ENCODE results near the gene ABCC1. TPM values are rescaled to one million over a fixed set of nuclear protein-coding genes. Genes with fewer than 3 reads are reported as not detected.

ABCC1 gene
- total RNA-seq, 1 donor from 2014 or later, result 53.7 TPM

GRCh38 chr16:16020291-16020690 is 70.9 kb downstream of the ABCC1 start:
- H3K4me1 Mint-ChIP-seq (ENCODE audit: unreplicated experiment), result peaks cover 33% of the 10 kb centered on the region
- no peak for DNase-seq (ENCODE audit: extremely low spot score, unreplicated experiment)
- peak overlapping the region; percentile 79 for H3K27ac Mint-ChIP-seq
- H3K36me3 Mint-ChIP-seq, result peaks cover 13% of the 10 kb centered on the region
- H3K9me3 Mint-ChIP-seq, result no peaks in the 10 kb centered on the region
- H3K4me3 Mint-ChIP-seq, result no peak overlapping the region
- no peaks in the 10 kb centered on the region for H3K27me3 Mint-ChIP-seq
- no peak for TF ChIP-seq CTCF (conservative IDR thresholded peaks at IDR 0.05)

- Mint-ChIP-seq H3K27me3 (no peaks in the 10 kb centered on the region), H3K4me3 (no peak overlapping the region), H3K9me3 (no peaks in the 10 kb centered on the region), H3K36me3 (peaks cover 13% of the 10 kb centered on the region), H3K4me1 (ENCODE audit: unreplicated experiment) (peaks cover 38% of the 10 kb centered on the region), H3K27ac (peak overlapping the region; percentile 79)
- TF ChIP-seq CTCF (conservative IDR thresholded peaks at IDR 0.05), result no peak
- DNase-seq (ENCODE audit: extremely low spot score, unreplicated experiment), result no peak
Measured at GRCh38 chr16:16021020-16021419, 71.6 kb downstream of the ABCC1 start.

GRCh38 chr16:16021646-16021987 is 72.2 kb downstream of the ABCC1 start:
- Mint-ChIP-seq H3K27ac (peak overlapping the region; percentile 80), H3K9me3 (no peaks in the 10 kb centered on the region), H3K27me3 (no peaks in the 10 kb centered on the region), H3K36me3 (peaks cover 13% of the 10 kb centered on the region), H3K4me1 (ENCODE audit: unreplicated experiment) (peaks cover 40% of the 10 kb centered on the region), H3K4me3 (no peak overlapping the region)
- no peak for DNase-seq (ENCODE audit: extremely low spot score, unreplicated experiment)
- TF ChIP-seq CTCF (conservative IDR thresholded peaks at IDR 0.05), result no peak

GRCh38 chr16:16021988-16022682 is 72.7 kb downstream of the ABCC1 start:
- peak overlapping the region; percentile 80 for H3K27ac Mint-ChIP-seq
- H3K36me3 Mint-ChIP-seq, result peaks cover 10% of the 10 kb centered on the region

GRCh38 chr16:16022683-16023064 is 73.3 kb downstream of the ABCC1 start:
- peak overlapping the region; percentile 80 for H3K27ac Mint-ChIP-seq

More at GRCh38 chr16:16021988-16022682, 72.7 kb downstream of the ABCC1 start:
- H3K27me3 Mint-ChIP-seq, result no peaks in the 10 kb centered on the region
- H3K9me3 Mint-ChIP-seq, result no peaks in the 10 kb centered on the region
- H3K4me1 Mint-ChIP-seq (ENCODE audit: unreplicated experiment), result peaks cover 40% of the 10 kb centered on the region
- no peak for TF ChIP-seq CTCF (conservative IDR thresholded peaks at IDR 0.05)
- peak overlapping the region; percentile 31 for H3K4me3 Mint-ChIP-seq
- DNase-seq (ENCODE audit: extremely low spot score, unreplicated experiment), result peak; percentile 69

More at GRCh38 chr16:16022683-16023064, 73.3 kb downstream of the ABCC1 start:
- Mint-ChIP-seq H3K9me3 (no peaks in the 10 kb centered on the region), H3K4me1 (ENCODE audit: unreplicated experiment) (peaks cover 40% of the 10 kb centered on the region), H3K4me3 (peak overlapping the region; percentile 63), H3K36me3 (peaks cover 10% of the 10 kb centered on the region), H3K27me3 (no peaks in the 10 kb centered on the region)
- TF ChIP-seq CTCF (conservative IDR thresholded peaks at IDR 0.05), result no peak
- no peak for DNase-seq (ENCODE audit: extremely low spot score, unreplicated experiment)
